Coronary artery (tissue), 2 donors: ENCODE results near the gene GPR139.

Source experiments
- DNase-seq: peaks from one replicate; pipeline ENCODE4 v3.0.0-alpha.2; 2017; ENCODE audit warnings: low spot score
- H3K27ac ChIP-seq, 2 donors: fragments of 200-600 bp; sonication (generic); one replicate each; pipeline ENCODE4 v1.5.1; 2016 to 2019
- H3K4me3 ChIP-seq: fragments of 200-600 bp; sonication (generic); 2 replicates; pipeline ENCODE4 v1.5.1; 2016; ENCODE audit warnings: mild to moderate bottlenecking, moderate library complexity
- CTCF ChIP-seq: fragments of 200-600 bp; sonication (generic); IDR thresholded peaks from one replicate; pipeline ENCODE4 v1.5.1; 2019; ENCODE audit warnings: antibody characterized with exemption

The GPR139 gene

GRCh38 chr16:20075243-20075642, 1.6 kb upstream of the GPR139 start:
- TF ChIP-seq CTCF: no peak
- Histone ChIP-seq H3K27ac (no peak overlapping the region), H3K4me3 (no peak overlapping the region)
- DNase-seq: no peak

- Histone ChIP-seq H3K4me3 (no peak overlapping the region), H3K27ac (no peak overlapping the region)
- DNase-seq: no peak
- no peak for TF ChIP-seq CTCF
Observed at GRCh38 chr16:20074099-20074991, 655 bp upstream of the GPR139 start.

- no peak overlapping the region for H3K27ac ChIP-seq
- no peak for DNase-seq
- TF ChIP-seq CTCF: no peak
- H3K4me3 ChIP-seq: no peak overlapping the region
Observed at GRCh38 chr16:20072874-20073202, 852 bp downstream of the GPR139 start.

- Histone ChIP-seq H3K27ac (no peak overlapping the region), H3K4me3 (no peak overlapping the region)
- TF ChIP-seq CTCF: no peak
- no peak for DNase-seq
Observed at GRCh38 chr16:20072146-20072873, 1.4 kb downstream of the GPR139 start.

- H3K27ac ChIP-seq: no peak overlapping the region
- DNase-seq: no peak
- no peak overlapping the region for H3K4me3 ChIP-seq
- TF ChIP-seq CTCF: no peak
Observed at GRCh38 chr16:20064931-20065330, 8.8 kb downstream of the GPR139 start.

GRCh38 chr16:20064520-20064919, 9.2 kb downstream of the GPR139 start:
- H3K4me3 ChIP-seq: no peak overlapping the region
- no peak for DNase-seq
- no peak for TF ChIP-seq CTCF
- H3K27ac ChIP-seq: no peak overlapping the region

GRCh38 chr16:20061132-20061531, 12.6 kb downstream of the GPR139 start:
- Histone ChIP-seq H3K4me3 (no peak overlapping the region), H3K27ac (no peak overlapping the region)
- no peak for DNase-seq
- no peak for TF ChIP-seq CTCF
